Measurements from ENCODE around the gene ARHGAP31. TPM values are rescaled to one million over a fixed set of nuclear protein-coding genes. Genes with fewer than 3 reads are reported as not detected.
A peak's percentile ranks its signal among the peaks of the same experiment; 100 is the strongest.

Gene ARHGAP31
- total and polyA plus RNA-seq, 2 experiments from 2014 or later: 1.2 to 4.3 TPM

DNA sequence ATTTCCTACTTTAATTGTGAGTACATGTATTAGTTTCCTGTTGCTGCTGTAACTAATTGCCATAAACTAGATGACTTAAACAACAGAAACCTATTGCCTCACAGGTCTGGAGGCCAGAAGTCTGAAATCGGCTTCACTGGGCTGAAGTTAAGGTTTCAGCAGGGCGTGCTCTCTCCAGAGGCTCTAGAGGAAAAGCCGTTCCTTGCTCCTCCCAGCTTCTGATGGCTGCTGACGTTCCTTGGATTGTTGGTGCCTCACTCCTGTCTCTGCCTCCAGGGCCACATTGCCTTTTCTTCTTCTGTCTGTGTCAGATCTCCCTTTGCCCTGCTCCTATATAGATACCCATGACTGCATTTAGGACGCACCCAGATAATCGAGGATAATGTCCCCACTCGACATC lies 80.9 kb downstream of the ARHGAP31 start (continued):
- TF ChIP-seq ZNF462 (CRISPR knock-in tag; IDR thresholded peaks at IDR 0.05): no peak
- TF ChIP-seq STAT1 (IDR thresholded peaks at IDR 0.05; ENCODE audit: unreplicated experiment): no peak
- TF ChIP-seq ZNF114 (CRISPR knock-in tag; IDR thresholded peaks at IDR 0.05): no peak

GRCh38 chr3:119375510-119375909 lies 81.3 kb downstream of the ARHGAP31 start:
- Mint-ChIP-seq H3K36me3 (ENCODE audit: low read depth) (0 out of 3 replicates have a peak, but pooled peaks cover 3% of the 10 kb centered on the region), H3K9me3 (no peaks in the 10 kb centered on the region), H3K4me1 (peaks cover 18% of the 10 kb centered on the region), H3K27me3 (ENCODE audit: insufficient read depth, low read depth, poor library complexity) (peaks cover 5% of the 10 kb centered on the region), H3K27ac (no peak overlapping the region), H3K4me3 (no peak overlapping the region)
- no peaks in the 10 kb centered on the region for H3K4me1 ChIP-seq (ENCODE audit: insufficient read depth)
- H4K20me1 ChIP-seq (replicated peaks; ENCODE audit: insufficient read depth): no peaks in the 10 kb centered on the region
- 0 out of 2 replicates have a peak overlapping the region, but pooled peaks have one; percentile 3 for H3K27ac ChIP-seq (ENCODE audit: low read depth)
- no peaks in the 10 kb centered on the region for H3K79me2 ChIP-seq (replicated peaks; ENCODE audit: insufficient read depth)
- H3K27me3 ChIP-seq (ENCODE audit: insufficient read depth): no peaks in the 10 kb centered on the region
- DNase-seq (ENCODE audit: low spot score) (no peak), ATAC-seq (no peak)
- H3K36me3 ChIP-seq (ENCODE audit: insufficient read depth): no peaks in the 10 kb centered on the region
- H3K4me3 ChIP-seq: no peak overlapping the region
- H2AFZ ChIP-seq: no peak overlapping the region
- H3F3A ChIP-seq (replicated peaks; ENCODE audit: low read depth): no peaks in the 10 kb centered on the region
- no peak overlapping the region for H3K4me2 ChIP-seq
- peaks cover 4% of the 10 kb centered on the region; the same call in 1 of the 2 replicates for H3K9me2 ChIP-seq (ENCODE audit: insufficient read depth)
- TF ChIP-seq ZNF114 (CRISPR knock-in tag; IDR thresholded peaks at IDR 0.05) (no peak), POLR2AphosphoS5 (IDR thresholded peaks at IDR 0.05; ENCODE audit: low read depth) (no peak), ETS1 (IDR thresholded peaks at IDR 0.05) (no peak), ZNF462 (CRISPR knock-in tag; IDR thresholded peaks at IDR 0.05) (no peak)

Data from GM23338 (cell line).